ENCODE data around the gene CEACAM5. TPM values are rescaled to one million over a fixed set of nuclear protein-coding genes. Genes with fewer than 3 reads are reported as not detected.

Gene CEACAM5
- not detected in 2 replicates for total RNA-seq (2014; rRNA removed; shearing (Covaris generic))

GRCh38 chr19:41708481-41708880 is at the start of gene CEACAM5:
Gene CEACAM5, plus strand, starts transcription at chr19:41708626. Its CDS starts 106 bp downstream, at chr19:41708732.
- DNase-seq (ENCODE audit: low read depth), result no peak

- DNase-seq (ENCODE audit: low read depth), result no peak
These were observed 42.4 kb upstream of the CEACAM5 start for GRCh38 chr19:41666075-41666474.

- no peak for DNase-seq (ENCODE audit: low read depth)
These were observed 40.1 kb upstream of the CEACAM5 start for GRCh38 chr19:41668315-41668714.

- no peak for DNase-seq (ENCODE audit: low read depth)
These were observed 37.7 kb upstream of the CEACAM5 start for GRCh38 chr19:41670755-41671154.

- DNase-seq (ENCODE audit: low read depth), result no peak
These were observed 36.9 kb upstream of the CEACAM5 start for GRCh38 chr19:41671486-41671885.

GRCh38 chr19:41682437-41682836 is 26.0 kb upstream of the CEACAM5 start:
- no peak for DNase-seq (ENCODE audit: low read depth)

- DNase-seq (ENCODE audit: low read depth), result no peak
These were observed 21.0 kb upstream of the CEACAM5 start for GRCh38 chr19:41687419-41687818.

- DNase-seq (ENCODE audit: low read depth), result no peak
These were observed 20.3 kb upstream of the CEACAM5 start, which contains the start of gene CEACAM7 for GRCh38 chr19:41688098-41688497. Gene CEACAM7, minus strand, starts transcription at chr19:41688270. Its CDS starts 105 bp downstream, at chr19:41688165.

GRCh38 chr19:41688687-41689086 is 19.7 kb upstream of the CEACAM5 start:
- no peak for DNase-seq (ENCODE audit: low read depth)

- no peak for DNase-seq (ENCODE audit: low read depth)
These were observed 18.2 kb upstream of the CEACAM5 start for GRCh38 chr19:41689993-41690800.

GRCh38 chr19:41690801-41691065 is 17.7 kb upstream of the CEACAM5 start:
- no peak for DNase-seq (ENCODE audit: low read depth)

- peak; percentile 4 for DNase-seq (ENCODE audit: low read depth)
These were observed 17.0 kb upstream of the CEACAM5 start for GRCh38 chr19:41691268-41691970.

- no peak for DNase-seq (ENCODE audit: low read depth)
These were observed 14.2 kb upstream of the CEACAM5 start for GRCh38 chr19:41694196-41694595.

GRCh38 chr19:41694831-41695635 is 13.4 kb upstream of the CEACAM5 start:
- no peak for DNase-seq (ENCODE audit: low read depth)

GRCh38 chr19:41695745-41696144 is 12.7 kb upstream of the CEACAM5 start:
- DNase-seq (ENCODE audit: low read depth), result no peak

- peak; percentile 13 for DNase-seq (ENCODE audit: low read depth)
These were observed 11.8 kb upstream of the CEACAM5 start for GRCh38 chr19:41696402-41697197.

- DNase-seq (ENCODE audit: low read depth), result no peak
These were observed 11.1 kb upstream of the CEACAM5 start for GRCh38 chr19:41697198-41697855.

- no peak for DNase-seq (ENCODE audit: low read depth)
These were observed 9.6 kb upstream of the CEACAM5 start for GRCh38 chr19:41698746-41699230.

- no peak for DNase-seq (ENCODE audit: low read depth)
These were observed 9.0 kb upstream of the CEACAM5 start for GRCh38 chr19:41699231-41699967.

GRCh38 chr19:41699968-41700323 is 8.5 kb upstream of the CEACAM5 start:
- DNase-seq (ENCODE audit: low read depth), result no peak
